Brain microvascular endothelial cell (primary cell): ENCODE results near the gene ING2.
"Not testable (repeated sequence)": the region's sequence is repeated elsewhere in the genome, so short reads cannot be mapped to it uniquely, and the experiment has no call there.

ENCODE experiments used
- DNase-seq: peaks from one replicate; pipeline ENCODE4 v3.0.0-alpha.2; 2020
- H3K27ac ChIP-seq: fragments of 250-450 bp; sonication (Bioruptor Pico); 2 replicates; pipeline ENCODE4 v1.5.1; 2020; ENCODE audit warnings: mild to moderate bottlenecking, moderate library complexity
- H3K27me3 ChIP-seq: fragments of 250-450 bp; sonication (Bioruptor Pico); replicated peaks from 2 replicates; pipeline ENCODE4 v1.5.1; 2020; ENCODE audit warnings: mild to moderate bottlenecking
- H3K36me3 ChIP-seq: fragments of 250-450 bp; sonication (Bioruptor Pico); replicated peaks from 2 replicates; pipeline ENCODE4 v1.5.1; 2020; ENCODE audit warnings: mild to moderate bottlenecking
- H3K4me3 ChIP-seq: 2 replicates; pipeline ENCODE4 v1.5.1; 2011; ENCODE audit warnings: low read depth, mild to moderate bottlenecking, control low read depth, low read length, moderate library complexity
- CTCF ChIP-seq: IDR thresholded peaks from 2 replicates; pipeline ENCODE4 v1.5.1; 2011; ENCODE audit warnings: low read depth, mild to moderate bottlenecking, moderate library complexity, low read length, control low read depth, inconsistent platforms; ENCODE audit errors: missing control alignments
- in situ Hi-C: cut with HindIII; loops from 2 replicates; pipeline ENCODE4 v1.10.0; 2017; ENCODE audit warnings: low sequenced_read_pairs, low pct_ligation_motif_present

The ING2 gene

GRCh38 chr4:183504930-183505610 is at the start of gene ING2:
Gene ING2 (plus strand): TSS chr4:183505058. CDS start chr4:183505196, 138 bp downstream.
- H3K27ac ChIP-seq: peak within 1 kb of the TSS; percentile 99
- TF ChIP-seq CTCF: no peak
- no peaks in the 10 kb centered on the region for H3K36me3 ChIP-seq
- in situ Hi-C loops: no loop called here
- H3K4me3 ChIP-seq: peak within 1 kb of the TSS; percentile 89
- peak; percentile 6 for DNase-seq
- H3K27me3 ChIP-seq: no peaks in the 10 kb centered on the region

GRCh38 chr4:183455431-183456195 is 49.2 kb upstream of the ING2 start:
- peak overlapping the region; percentile 40 for H3K27ac ChIP-seq
- H3K4me3 ChIP-seq: no peak overlapping the region
- TF ChIP-seq CTCF: no peak
- H3K36me3 ChIP-seq: peaks cover 7% of the 10 kb centered on the region
- in situ Hi-C loops: no loop called here
- peak; percentile 38 for DNase-seq
- H3K27me3 ChIP-seq: no peaks in the 10 kb centered on the region

- no peak for DNase-seq
- TF ChIP-seq CTCF: no peak
- Histone ChIP-seq H3K27ac (no peak overlapping the region), H3K27me3 (no peaks in the 10 kb centered on the region), H3K36me3 (peaks cover 4% of the 10 kb centered on the region), H3K4me3 (no peak overlapping the region)
- in situ Hi-C loops: no loop called here
Measured at GRCh38 chr4:183458005-183458404, 46.9 kb upstream of the ING2 start.

- DNase-seq, H3K27me3 ChIP-seq, H3K4me3 ChIP-seq, H3K36me3 ChIP-seq, in situ Hi-C loops, H3K27ac ChIP-seq: not testable (repeated sequence)
Measured at GRCh38 chr4:183463903-183464619, 40.8 kb upstream of the ING2 start.

- DNase-seq: peak; percentile 74
- H3K27me3 ChIP-seq, H3K36me3 ChIP-seq, H3K27ac ChIP-seq, in situ Hi-C loops, H3K4me3 ChIP-seq: not testable (repeated sequence)
Measured at GRCh38 chr4:183465879-183466278, 39.0 kb upstream of the ING2 start.

- Histone ChIP-seq H3K27ac (no peak overlapping the region), H3K4me3 (no peak overlapping the region), H3K36me3 (no peaks in the 10 kb centered on the region), H3K27me3 (no peaks in the 10 kb centered on the region)
- DNase-seq: no peak
- TF ChIP-seq CTCF: no peak
- in situ Hi-C loops: no loop called here
Measured at GRCh38 chr4:183467246-183467645, 37.6 kb upstream of the ING2 start.
